Transverse colon (tissue), 4 donors: ENCODE data around the gene RFLNA. TPM values are rescaled to one million over a fixed set of nuclear protein-coding genes. Genes with fewer than 3 reads are reported as not detected.

Experiments used
- DNase-seq: peaks from one replicate; pipeline ENCODE4 v3.0.0-alpha.2; 2019
- H3K27ac ChIP-seq, 4 donors: fragments of 200-600 bp; sonication (generic); 2 replicates each; pipeline ENCODE4 v1.5.1; 2016 to 2018; ENCODE audit warnings: inconsistent platforms in 4 of 4
- H3K27me3 ChIP-seq: fragments of 200-600 bp; sonication (generic); 2 replicates; pipeline ENCODE4 v1.5.1; 2017; ENCODE audit warnings: inconsistent platforms
- H3K36me3 ChIP-seq, 4 donors: fragments of 200-600 bp; sonication (generic); 2 replicates each; pipeline ENCODE4 v1.5.1; 2017 to 2019; ENCODE audit warnings: inconsistent platforms in 4 of 4
- H3K4me1 ChIP-seq, 4 donors: fragments of 200-600 bp; sonication (generic); 2 replicates each; pipeline ENCODE4 v1.5.1; 2017 to 2020; ENCODE audit warnings: inconsistent platforms in 4 of 4
- H3K4me3 ChIP-seq, 4 donors: fragments of 200-600 bp; sonication (generic); 1 replicate in 1 of 4; 2 replicates in 3 of 4; pipeline versions ENCODE4 v1.5.1 to v1.6.1; 2017 to 2019; ENCODE audit warnings: inconsistent platforms in 4 of 4
- H3K9me3 ChIP-seq, 2 donors: fragments of 200-600 bp; sonication (generic); 2 replicates each; pipeline ENCODE4 v1.5.1; 2017 to 2019; ENCODE audit warnings: inconsistent platforms in 2 of 2
- EP300 ChIP-seq: sonication (generic); formaldehyde crosslinking; IDR thresholded peaks from one replicate; pipeline ENCODE4 v1.6.1; 2017; ENCODE audit warnings: antibody characterized with exemption, low read depth
- POLR2A ChIP-seq: fragments of 450-650 bp; IDR thresholded peaks from one replicate; pipeline ENCODE4 v1.6.1; 2016; ENCODE audit warnings: antibody characterized with exemption, mild to moderate bottlenecking, moderate library complexity
- POLR2AphosphoS5 ChIP-seq, 3 donors: sonication (generic); formaldehyde crosslinking; IDR thresholded peaks; one replicate each; pipeline ENCODE4 v1.6.1; 2016; ENCODE audit warnings: antibody characterized with exemption in 3 of 3
- WGBS, 2 donors: methylation state at CpG; one replicate each; pipeline ENCODE4 v1.1.5; 2018; ENCODE audit warnings: low coverage in 1 of 2; 5-methylcytosine and 5-hydroxymethylcytosine counted together
- in situ Hi-C, 4 donors: fragments of 200-750 bp; cut with MboI; loops; one replicate each; pipeline versions ENCODE4 v1.15.0 to v1.15.1; 2017; ENCODE audit warnings: low sequenced_read_pairs in 3 of 4, low pct_ligation_motif_present in 1 of 4, low pct_unique_long_range_greater_than_20kb in 1 of 4
- intact Hi-C: fragments of 100-400 bp; cut with DNase I; formaldehyde crosslinking; loops from one replicate; pipeline ENCODE4 v1.15.1; 2023; ENCODE audit warnings: low total_unique reads
- total RNA-seq, 4 donors: library from RNA; depleted of rRNA; stranded (reverse); fragments of >200 nt; gene quantifications; one replicate each; pipeline ENCODE4 v1.1.0, GENCODE V29; 2016
- TF ChIP-seq, protein P1 (sequence below), 5 experiments: fragments of 200-600 bp in 3 of 5; fragments of 450-650 bp in 2 of 5; sonication (generic) in 3 of 5; IDR thresholded peaks; 1 replicate in 2 of 5; 2 replicates in 3 of 5; pipeline ENCODE4 v1.5.1; 2016 to 2017; ENCODE audit warnings: antibody characterized with exemption in 5 of 5, inconsistent platforms in 3 of 5, mild to moderate bottlenecking in 2 of 5, moderate library complexity in 1 of 5

Gene RFLNA
- total RNA-seq, 4 donors from 2014 or later: 19.1 to 53.8 (median 30.7) TPM

DNA sequence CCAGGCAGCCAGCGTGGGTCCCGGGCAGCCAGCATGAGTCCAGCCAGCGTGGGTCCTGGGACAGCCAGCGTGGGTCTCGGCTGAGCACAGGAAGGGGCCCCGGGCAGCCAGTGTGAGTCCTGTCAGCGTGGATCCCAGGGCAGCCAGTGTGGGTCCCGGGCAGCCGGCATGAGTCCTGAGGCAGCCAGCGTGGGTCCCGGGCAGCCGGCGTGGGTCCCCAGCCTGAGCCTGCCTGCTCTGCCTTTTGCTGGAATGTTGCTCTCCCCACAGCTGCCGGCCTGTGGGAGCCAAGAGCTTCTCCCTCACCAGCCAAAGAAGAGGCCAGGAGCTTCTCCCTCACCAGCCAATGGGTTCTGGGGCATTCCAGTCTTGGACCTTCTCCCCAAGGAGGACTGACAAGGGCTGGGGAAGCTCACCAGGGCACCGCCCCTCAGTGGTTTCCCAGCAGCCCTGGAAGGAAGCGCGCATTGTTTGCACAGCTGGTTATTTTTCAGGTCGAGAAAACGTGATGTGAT lies 15.0 kb upstream of the RFLNA start:
- no peak for DNase-seq
- Histone ChIP-seq H3K27ac (no peak overlapping the region), H3K27me3 (peaks cover 31% of the 10 kb centered on the region), H3K4me3 (no peak overlapping the region), H3K36me3 (no peaks in the 10 kb centered on the region), H3K9me3 (peaks cover 0 to 2% of the 10 kb centered on the region in 2 donors), H3K4me1 (peaks cover 0 to 17% (median 10%) of the 10 kb centered on the region in 4 donors)
- TF ChIP-seq POLR2AphosphoS5 (IDR thresholded peaks at IDR 0.05): no peak
- no peak for TF ChIP-seq POLR2A
- in situ Hi-C loops (no loop called here), intact Hi-C loops (no loop called here)
- WGBS, 2 donors: 35% methylated on average over 19 of the region's 19 CpGs; no CpG with 5 or more reads in 1 of the 2 donors

DNA sequence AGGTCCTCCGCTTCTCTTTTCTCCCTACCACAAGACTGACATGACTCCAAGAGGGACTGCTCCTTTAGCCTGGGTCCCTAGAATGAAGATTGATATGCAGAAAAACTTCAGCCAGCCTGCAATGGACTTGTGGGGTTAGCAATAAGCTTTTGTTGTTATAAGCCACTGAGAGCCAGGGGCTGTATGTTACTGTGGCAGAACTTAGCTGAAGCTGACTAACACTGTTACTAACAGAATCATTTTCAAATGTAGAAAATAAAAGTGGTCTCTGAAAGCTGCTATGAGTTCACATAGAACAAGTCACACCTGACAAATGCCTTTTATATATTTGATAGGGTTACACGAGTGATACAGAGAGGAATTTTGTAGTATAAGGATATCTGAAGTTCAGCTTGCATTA lies 13.6 kb upstream of the RFLNA start:
- no peaks in the 10 kb centered on the region for H3K36me3 ChIP-seq

DNA sequence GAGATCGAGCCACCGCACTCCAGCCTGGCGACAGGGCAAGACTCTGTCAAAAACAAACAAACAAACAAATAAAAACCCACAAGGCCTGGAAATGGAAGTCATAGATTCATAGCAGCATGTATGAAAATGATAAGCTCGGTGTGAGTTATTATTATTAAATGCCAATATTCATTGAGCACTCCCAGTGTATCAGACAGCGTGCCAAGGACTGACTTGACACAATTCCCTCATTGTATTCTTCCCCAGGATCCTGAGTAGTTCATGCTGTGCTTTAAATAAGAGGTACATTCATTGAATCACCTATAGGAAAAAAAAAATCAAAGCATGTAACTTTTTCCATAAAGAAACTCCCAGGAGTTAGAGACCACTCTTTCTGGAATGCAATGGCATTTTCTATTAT lies 12.6 kb upstream of the RFLNA start:
- WGBS, 2 donors: 86 to 89% methylated on average over 4 to 5 of the region's 5 CpGs

More for the DNA sequence above, 13.6 kb upstream of the RFLNA start:
- DNase-seq: no peak
- Histone ChIP-seq H3K4me1 (peaks cover 0 to 17% (median 10%) of the 10 kb centered on the region in 4 donors), H3K4me3 (no peak overlapping the region), H3K9me3 (peaks cover 0 to 5% of the 10 kb centered on the region in 2 donors), H3K27ac (no peak overlapping the region), H3K27me3 (peaks cover 31% of the 10 kb centered on the region)
- TF ChIP-seq EP300 (no peak), POLR2A (no peak), POLR2AphosphoS5 (IDR thresholded peaks at IDR 0.05) (no peak)
- TF ChIP-seq, protein P1, sequence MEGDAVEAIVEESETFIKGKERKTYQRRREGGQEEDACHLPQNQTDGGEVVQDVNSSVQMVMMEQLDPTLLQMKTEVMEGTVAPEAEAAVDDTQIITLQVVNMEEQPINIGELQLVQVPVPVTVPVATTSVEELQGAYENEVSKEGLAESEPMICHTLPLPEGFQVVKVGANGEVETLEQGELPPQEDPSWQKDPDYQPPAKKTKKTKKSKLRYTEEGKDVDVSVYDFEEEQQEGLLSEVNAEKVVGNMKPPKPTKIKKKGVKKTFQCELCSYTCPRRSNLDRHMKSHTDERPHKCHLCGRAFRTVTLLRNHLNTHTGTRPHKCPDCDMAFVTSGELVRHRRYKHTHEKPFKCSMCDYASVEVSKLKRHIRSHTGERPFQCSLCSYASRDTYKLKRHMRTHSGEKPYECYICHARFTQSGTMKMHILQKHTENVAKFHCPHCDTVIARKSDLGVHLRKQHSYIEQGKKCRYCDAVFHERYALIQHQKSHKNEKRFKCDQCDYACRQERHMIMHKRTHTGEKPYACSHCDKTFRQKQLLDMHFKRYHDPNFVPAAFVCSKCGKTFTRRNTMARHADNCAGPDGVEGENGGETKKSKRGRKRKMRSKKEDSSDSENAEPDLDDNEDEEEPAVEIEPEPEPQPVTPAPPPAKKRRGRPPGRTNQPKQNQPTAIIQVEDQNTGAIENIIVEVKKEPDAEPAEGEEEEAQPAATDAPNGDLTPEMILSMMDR (IDR thresholded peaks at IDR 0.05): no peak
- WGBS, 2 donors: 80 to 89% methylated on average over 1 to 2 of the region's 2 CpGs
- in situ Hi-C loops (no loop called here), intact Hi-C loops (no loop called here)

DNA sequence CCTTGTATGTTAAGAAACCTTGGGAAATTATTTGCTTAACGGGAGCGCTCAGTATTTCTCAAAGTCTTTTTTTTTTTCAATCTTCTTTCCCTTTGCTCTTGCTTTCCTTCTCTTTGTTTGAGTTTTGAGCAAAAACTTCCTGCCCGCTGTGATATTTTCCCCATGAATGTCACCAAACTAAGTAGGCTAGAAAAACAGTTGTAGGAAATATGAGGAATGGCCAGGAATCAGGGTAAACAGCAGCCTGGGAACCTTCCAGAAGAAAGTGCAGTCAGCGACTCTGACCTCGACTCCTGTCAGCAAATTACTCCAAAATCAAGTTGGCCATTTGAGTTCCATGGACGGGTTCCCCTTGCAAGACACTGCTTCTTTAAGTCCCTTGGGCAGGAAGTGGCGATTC lies 11.6 kb upstream of the RFLNA start:
- no peak for TF ChIP-seq EP300
- no peak for TF ChIP-seq POLR2AphosphoS5 (IDR thresholded peaks at IDR 0.05)
- TF ChIP-seq POLR2A: no peak
- TF ChIP-seq, protein P1 (IDR thresholded peaks at IDR 0.05): no peak
- Histone ChIP-seq H3K27ac (no peak overlapping the region), H3K36me3 (no peaks in the 10 kb centered on the region), H3K4me3 (no peak overlapping the region), H3K27me3 (peaks cover 21% of the 10 kb centered on the region), H3K9me3 (peaks cover 0 to 5% of the 10 kb centered on the region in 2 donors), H3K4me1 (peaks cover 0 to 12% (median 6%) of the 10 kb centered on the region in 4 donors)
- in situ Hi-C loops: no loop called here
- 73 to 80% methylated on average over 7 of the region's 7 CpGs for WGBS, 2 donors
- intact Hi-C loops: no loop called here
- no peak for DNase-seq

More for the DNA sequence above, 12.6 kb upstream of the RFLNA start:
- Histone ChIP-seq H3K4me3 (no peak overlapping the region), H3K27ac (no peak overlapping the region), H3K4me1 (peaks cover 0 to 18% (median 11%) of the 10 kb centered on the region in 4 donors), H3K27me3 (peaks cover 26% of the 10 kb centered on the region), H3K9me3 (peaks cover 0 to 5% of the 10 kb centered on the region in 2 donors), H3K36me3 (no peaks in the 10 kb centered on the region)
- intact Hi-C loops (no loop called here), in situ Hi-C loops (no loop called here)
- no peak for DNase-seq
- TF ChIP-seq POLR2A: no peak
- no peak for TF ChIP-seq POLR2AphosphoS5 (IDR thresholded peaks at IDR 0.05)
- no peak for TF ChIP-seq EP300
- TF ChIP-seq, protein P1 (IDR thresholded peaks at IDR 0.05): no peak

DNA sequence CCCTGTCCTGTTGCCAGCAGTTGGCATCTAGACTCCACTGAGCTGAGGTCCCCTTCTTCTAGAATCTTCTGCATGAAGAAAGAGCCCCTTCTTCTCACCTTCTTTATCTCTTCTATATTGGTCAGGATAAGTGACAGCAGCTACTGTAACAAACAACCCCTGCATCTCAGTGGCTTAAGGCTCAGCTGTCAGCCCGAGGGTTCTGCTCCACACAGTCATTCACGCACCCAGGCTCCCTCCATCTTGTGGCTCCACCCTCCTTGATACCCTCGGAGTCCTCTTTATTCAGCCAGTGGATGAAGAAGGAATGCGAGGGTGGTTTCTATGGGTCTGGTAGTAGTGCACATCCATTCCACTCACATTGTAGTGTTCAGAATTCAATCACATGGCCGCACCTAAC lies 10.5 kb upstream of the RFLNA start:
- H3K36me3 ChIP-seq: no peaks in the 10 kb centered on the region
- no peak overlapping the region for H3K4me3 ChIP-seq
- in situ Hi-C loops (no loop called here), intact Hi-C loops (no loop called here)
- 83 to 87% methylated on average over 5 of the region's 5 CpGs for WGBS, 2 donors
- no peak for DNase-seq
- TF ChIP-seq EP300 (no peak), POLR2AphosphoS5 (IDR thresholded peaks at IDR 0.05) (no peak), POLR2A (no peak)
- TF ChIP-seq, protein P1 (IDR thresholded peaks at IDR 0.05): no peak
- peaks cover 0 to 5% of the 10 kb centered on the region in 2 donors for H3K9me3 ChIP-seq
- H3K4me1 ChIP-seq: peaks cover 0 to 13% (median 3%) of the 10 kb centered on the region in 4 donors
- peaks cover 15% of the 10 kb centered on the region for H3K27me3 ChIP-seq
- no peak overlapping the region for H3K27ac ChIP-seq
